COLO829 (cell line): ENCODE results near the gene PRR13.
"Not testable (repeated sequence)": the region's sequence is repeated elsewhere in the genome, so short reads cannot be mapped to it uniquely, and the experiment has no call there.

Source experiments
- DNase-seq: peaks from one replicate; pipeline ENCODE4 v3.0.0; 2012; ENCODE audit warnings: low spot score

Gene PRR13

GRCh38 chr12:53441040-53441833 is at the start of gene PRR13:
PRR13 (plus strand) TSS chr12:53441734; CDS start chr12:53442715, 981 bp downstream.
- DNase-seq = peak; percentile 98

- DNase-seq = no peak
These were observed 41.6 kb upstream of the PRR13 start for GRCh38 chr12:53399896-53400295.

GRCh38 chr12:53402351-53402750 is 39.2 kb upstream of the PRR13 start:
- DNase-seq = not testable (repeated sequence)

- DNase-seq = no peak
These were observed 38.7 kb upstream of the PRR13 start for GRCh38 chr12:53402871-53403270.

- no peak for DNase-seq
These were observed 30.6 kb upstream of the PRR13 start for GRCh38 chr12:53410951-53411350.

- no peak for DNase-seq
These were observed 27.9 kb upstream of the PRR13 start for GRCh38 chr12:53413485-53414204.

GRCh38 chr12:53414756-53415417 is 26.6 kb upstream of the PRR13 start:
- no peak for DNase-seq

GRCh38 chr12:53415752-53416389 is 25.7 kb upstream of the PRR13 start:
- DNase-seq = not testable (repeated sequence)

- not testable (repeated sequence) for DNase-seq
These were observed 24.2 kb upstream of the PRR13 start for GRCh38 chr12:53417291-53417816.

- no peak for DNase-seq
These were observed 23.3 kb upstream of the PRR13 start for GRCh38 chr12:53418221-53418620.

- DNase-seq = no peak
These were observed 21.8 kb upstream of the PRR13 start for GRCh38 chr12:53419756-53420155.

GRCh38 chr12:53422247-53422646 is 19.3 kb upstream of the PRR13 start:
- not testable (repeated sequence) for DNase-seq

GRCh38 chr12:53423597-53423996 is 17.9 kb upstream of the PRR13 start, which contains the start of gene AMHR2:
AMHR2 (plus strand) TSS chr12:53423855; CDS start chr12:53423935, 80 bp downstream.
- DNase-seq = no peak

- DNase-seq = no peak
These were observed 16.7 kb upstream of the PRR13 start for GRCh38 chr12:53424626-53425514.

GRCh38 chr12:53425515-53426150 is 15.9 kb upstream of the PRR13 start:
- DNase-seq = no peak

GRCh38 chr12:53427905-53428594 is 13.5 kb upstream of the PRR13 start:
- DNase-seq = no peak

GRCh38 chr12:53428741-53429140 is 12.8 kb upstream of the PRR13 start:
- DNase-seq = no peak

GRCh38 chr12:53430116-53430515 is 11.4 kb upstream of the PRR13 start:
- DNase-seq = no peak

GRCh38 chr12:53431187-53431586 is 10.3 kb upstream of the PRR13 start:
- DNase-seq = no peak

GRCh38 chr12:53435326-53435725 is 6.2 kb upstream of the PRR13 start:
- not testable (repeated sequence) for DNase-seq
